MG63 (cell line): Measurements from ENCODE around the gene CORO2A. TPM values are rescaled to one million over a fixed set of nuclear protein-coding genes. Genes with fewer than 3 reads are reported as not detected.
"Not testable (repeated sequence)": the region's sequence is repeated elsewhere in the genome, so short reads cannot be mapped to it uniquely, and the experiment has no call there.

Source experiments
- DNase-seq: peaks from one replicate; pipeline ENCODE4 v3.0.0-alpha.2; 2020
- H3K27me3 ChIP-seq: fragments of 250-450 bp; sonication (Bioruptor Pico); 2 replicates; pipeline ENCODE4 v1.5.1; 2020; ENCODE audit warnings: mild to moderate bottlenecking, moderate library complexity
- H3K36me3 ChIP-seq: fragments of 250-450 bp; sonication (Bioruptor Pico); 2 replicates; pipeline ENCODE4 v1.5.1; 2020; ENCODE audit warnings: mild to moderate bottlenecking, moderate library complexity
- H3K4me3 ChIP-seq: fragments of 250-450 bp; sonication (Bioruptor Pico); 2 replicates; pipeline ENCODE4 v1.5.1; 2020; ENCODE audit warnings: mild to moderate bottlenecking, moderate library complexity
- H3K9me3 ChIP-seq: fragments of 250-450 bp; sonication (Bioruptor Pico); 2 replicates; pipeline ENCODE4 v1.5.1; 2020; ENCODE audit warnings: mild to moderate bottlenecking, moderate library complexity
- total RNA-seq: library from RNA; depleted of rRNA; stranded (reverse); fragments of >200 nt; shearing (Covaris generic); gene quantifications from 2 replicates; pipeline ENCODE4 v1.2.3, GENCODE V29; 2014; ENCODE audit warnings: low replicate concordance; rRNA removed

CORO2A gene
- total RNA-seq, 1 experiment from 2014 or later: 0.03 TPM

- Histone ChIP-seq H3K36me3 (peaks cover 84% of the 10 kb centered on the region), H3K4me3 (no peak overlapping the region), H3K9me3 (no peaks in the 10 kb centered on the region), H3K27me3 (no peaks in the 10 kb centered on the region)
- DNase-seq: no peak
Observed at GRCh38 chr9:98078895-98079294, 113.5 kb downstream of the CORO2A start.

GRCh38 chr9:98076514-98076890, 115.9 kb downstream of the CORO2A start:
- not testable (repeated sequence) for H3K9me3 ChIP-seq, H3K27me3 ChIP-seq, H3K4me3 ChIP-seq, DNase-seq
- H3K36me3 ChIP-seq: peaks cover 64% of the 10 kb centered on the region

GRCh38 chr9:98075332-98075805, 117.1 kb downstream of the CORO2A start:
- Histone ChIP-seq H3K4me3 (no peak overlapping the region), H3K36me3 (peaks cover 59% of the 10 kb centered on the region), H3K9me3 (no peaks in the 10 kb centered on the region), H3K27me3 (no peaks in the 10 kb centered on the region)
- DNase-seq: peak; percentile 42

- peak; percentile 43 for DNase-seq
- Histone ChIP-seq H3K27me3 (no peaks in the 10 kb centered on the region), H3K9me3 (no peaks in the 10 kb centered on the region), H3K4me3 (no peak overlapping the region), H3K36me3 (peaks cover 58% of the 10 kb centered on the region)
Observed at GRCh38 chr9:98074115-98074990, 118.1 kb downstream of the CORO2A start.

- H3K27me3 ChIP-seq: no peaks in the 10 kb centered on the region
- no peaks in the 10 kb centered on the region for H3K9me3 ChIP-seq
- peaks cover 50% of the 10 kb centered on the region for H3K36me3 ChIP-seq
- no peak for DNase-seq
- no peak overlapping the region for H3K4me3 ChIP-seq
Observed at GRCh38 chr9:98071737-98072136, 120.7 kb downstream of the CORO2A start.

Other genes with a start within 250 kb of the CORO2A start
- 5.2 and 7.0 TPM in 2 replicates for gene ANP32B, start 209.3 kb downstream of the CORO2A start, total RNA-seq
- 164 and 230 TPM in 2 replicates for gene NANS, start 135.9 kb downstream of the CORO2A start, total RNA-seq
- 4.2 and 10.5 TPM in 2 replicates for gene TRIM14, start 73.4 kb downstream of the CORO2A start, total RNA-seq
- gene TBC1D2, start 63.0 kb upstream of the CORO2A start, total RNA-seq: 3.6 and 5.2 TPM in 2 replicates